ENCODE data around the gene CTLA4. TPM values are rescaled to one million over a fixed set of nuclear protein-coding genes. Genes with fewer than 3 reads are reported as not detected.

CTLA4 gene
- total and polyA plus RNA-seq, 2 of the 4 experiments (the other 2 are of a cell fraction): not detected

GRCh38 chr2:203849010-203849409 is 18.6 kb upstream of the CTLA4 start:
- dilution Hi-C loops (cut with HindIII; ENCODE audit: low sequenced_read_pairs, unreplicated experiment): no loop called here
- H4K91ac ChIP-seq (ENCODE audit: insufficient read depth, low read depth, low read length): no peak overlapping the region
- H3K9me3 ChIP-seq (ENCODE audit: control insufficient read depth, insufficient read depth, low read length): no peaks in the 10 kb centered on the region
- no peak overlapping the region for H2BK120ac ChIP-seq (ENCODE audit: low read depth, low read length)
- no peak overlapping the region for H3K56ac ChIP-seq (ENCODE audit: extremely low read depth, insufficient read depth, low read length)
- H2BK20ac ChIP-seq (ENCODE audit: low read depth, low read length): no peak overlapping the region
- CTCF ChIA-PET: no interaction called here
- intact Hi-C loops (cut with micrococcal nuclease): no loop called here
- ATAC-seq (ENCODE audit: low read depth): no peak
- H3K4me1 ChIP-seq (ENCODE audit: control insufficient read depth, insufficient read depth, low read length): no peaks in the 10 kb centered on the region
- no peak overlapping the region for H3K4ac ChIP-seq (ENCODE audit: low read depth, low read length)
- no peaks in the 10 kb centered on the region for H3K79me1 ChIP-seq (ENCODE audit: low read depth in 1 of 2, low read length in 2 of 2)
- H3K14ac ChIP-seq (replicated peaks; ENCODE audit: low read depth, low read length): no peak overlapping the region
- H4K5ac ChIP-seq (ENCODE audit: low read depth, low read length): no peak overlapping the region
- no peak overlapping the region for H3K4me2 ChIP-seq (ENCODE audit: low read depth, low read length)
- no CpG with 5 or more reads among the region's 2 CpGs for WGBS, 2 experiments (ENCODE audit: extremely low coverage in 2 of 2, insufficient read length in 1 of 2)
- H3K36me3 ChIP-seq (ENCODE audit: control insufficient read depth, insufficient read depth, low read length): no peaks in the 10 kb centered on the region
- no peak overlapping the region for H3K27ac ChIP-seq (ENCODE audit: insufficient read depth, low read length)
- H3K23ac ChIP-seq (ENCODE audit: low read depth, low read length): no peak overlapping the region
- H4K20me1 ChIP-seq (ENCODE audit: insufficient read depth, low read length): no peaks in the 10 kb centered on the region
- no peak overlapping the region for H2BK15ac ChIP-seq (ENCODE audit: low read depth, low read length)
- BruUV-seq (replicated peaks): no TSS peak
- no peak for TF ChIP-seq SMC3 (IDR thresholded peaks at IDR 0.05; ENCODE audit: low read depth, low read length)
- TF ChIP-seq MAFK (IDR thresholded peaks at IDR 0.05; ENCODE audit: low read depth, low read length): no peak
- DNase-seq: no peak
- no peak overlapping the region for H2AFZ ChIP-seq (replicated peaks; ENCODE audit: low read length, poor library complexity)
- H3K9ac ChIP-seq (ENCODE audit: low read depth, low read length): no peak overlapping the region
- in situ Hi-C loops (cut with MboI; ENCODE audit: low sequenced_read_pairs): no loop called here
- H3K27me3 ChIP-seq (ENCODE audit: control insufficient read depth, insufficient read depth, low read length): peaks cover 25% of the 10 kb centered on the region
- H3K9me1 ChIP-seq (ENCODE audit: insufficient read depth, low read length): no peaks in the 10 kb centered on the region
- H4K8ac ChIP-seq (ENCODE audit: low read depth in 2 of 2, low read length in 2 of 2): no peak overlapping the region
- H2BK5ac ChIP-seq (ENCODE audit: low read depth, low read length, poor library complexity, severe bottlenecking): no peak overlapping the region
- H3K4me3 ChIP-seq (ENCODE audit: insufficient read depth, low read depth, low read length): no peak overlapping the region
- no peak overlapping the region for H2AK5ac ChIP-seq (ENCODE audit: low read depth, low read length)
- POLR2A ChIA-PET (ENCODE audit: unreplicated experiment): no interaction called here
- no peak overlapping the region for H3K18ac ChIP-seq (ENCODE audit: low read depth, low read length)
- no peak overlapping the region for H2AK9ac ChIP-seq (replicated peaks; ENCODE audit: low read depth, low read length, poor library complexity)
